H9 (cell line): Measurements from ENCODE around the gene DCAF4. TPM values are rescaled to one million over a fixed set of nuclear protein-coding genes. Genes with fewer than 3 reads are reported as not detected.

Source experiments
- DNase-seq: peaks from one replicate; pipeline ENCODE4 v3.0.0-alpha.2; 2017
- H2AFZ ChIP-seq: one replicate; pipeline ENCODE4 v1.6.1; 2013; ENCODE audit warnings: mild to moderate bottlenecking, low read length, control low read depth, moderate library complexity
- H2AK5ac ChIP-seq: 2 replicates; pipeline ENCODE4 v1.6.1; 2013; ENCODE audit warnings: low read length, control low read depth, mixed read lengths; ENCODE audit not compliant: insufficient read length
- H2BK120ac ChIP-seq: one replicate; pipeline ENCODE4 v1.6.1; 2013; ENCODE audit warnings: low read depth, mild to moderate bottlenecking, low read length, control low read depth, inconsistent platforms; ENCODE audit not compliant: poor library complexity, severe bottlenecking
- H2BK12ac ChIP-seq: 2 replicates; pipeline ENCODE4 v1.6.1; 2013; ENCODE audit warnings: low read length, control low read depth, mixed read lengths, low read depth; ENCODE audit not compliant: insufficient read length
- H2BK15ac ChIP-seq: 2 replicates; pipeline ENCODE4 v1.6.1; 2013; ENCODE audit warnings: low read depth, low read length, control low read depth
- H2BK20ac ChIP-seq: one replicate; pipeline ENCODE4 v1.6.1; 2013; ENCODE audit warnings: low read depth, mild to moderate bottlenecking, low read length, control low read depth, inconsistent platforms; ENCODE audit not compliant: poor library complexity, severe bottlenecking
- H2BK5ac ChIP-seq: 2 replicates; pipeline ENCODE4 v1.6.1; 2013; ENCODE audit warnings: low read length, control low read depth, mixed read lengths; ENCODE audit not compliant: insufficient read length
- H3K14ac ChIP-seq: 2 replicates; pipeline ENCODE4 v1.6.1; 2013; ENCODE audit warnings: low read length, control low read depth; ENCODE audit not compliant: insufficient read depth
- H3K18ac ChIP-seq: 2 replicates; pipeline ENCODE4 v1.6.1; 2013; ENCODE audit warnings: low read depth, mild to moderate bottlenecking, mixed read lengths, low read length, control low read depth; ENCODE audit not compliant: insufficient read length
- H3K23ac ChIP-seq: 2 replicates; pipeline ENCODE4 v1.6.1; 2013; ENCODE audit warnings: low read length, control low read depth, mixed read lengths, low read depth; ENCODE audit not compliant: insufficient read length
- H3K23me2 ChIP-seq: 2 replicates; pipeline ENCODE4 v1.6.1; 2013; ENCODE audit warnings: low read depth, mild to moderate bottlenecking, mixed read lengths, low read length, control low read depth; ENCODE audit not compliant: insufficient read length, poor library complexity, severe bottlenecking
- H3K27ac ChIP-seq: 2 replicates; pipeline ENCODE4 v1.5.1; 2013; ENCODE audit warnings: low read length, control low read depth, mixed read lengths, low read depth; ENCODE audit not compliant: insufficient read length
- H3K27me3 ChIP-seq: 2 replicates; pipeline ENCODE4 v1.6.1; 2013; ENCODE audit warnings: low read length, control low read depth, inconsistent platforms; ENCODE audit not compliant: insufficient read depth
- H3K4ac ChIP-seq: 2 replicates; pipeline ENCODE4 v1.6.1; 2013; ENCODE audit warnings: low read depth, mild to moderate bottlenecking, control low read depth, inconsistent platforms, low read length, moderate library complexity
- H3K4me1 ChIP-seq: 2 replicates; pipeline ENCODE4 v1.6.1; 2013; ENCODE audit warnings: low read length, control low read depth, inconsistent platforms; ENCODE audit not compliant: insufficient read depth
- H3K4me2 ChIP-seq: 2 replicates; pipeline ENCODE4 v1.6.1; 2013; ENCODE audit warnings: low read length, control low read depth, mixed read lengths; ENCODE audit not compliant: insufficient read length, insufficient read depth
- H3K56ac ChIP-seq: 2 replicates; pipeline ENCODE4 v1.6.1; 2013; ENCODE audit warnings: low read depth, mild to moderate bottlenecking, mixed read lengths, low read length, control low read depth; ENCODE audit not compliant: insufficient read length
- H3K79me1 ChIP-seq: 2 replicates; pipeline ENCODE4 v1.6.1; 2013; ENCODE audit warnings: low read depth, mild to moderate bottlenecking, moderate library complexity, low read length, control low read depth, inconsistent platforms; ENCODE audit not compliant: insufficient read depth, poor library complexity, severe bottlenecking
- H3K79me2 ChIP-seq: 2 replicates; pipeline ENCODE4 v1.6.1; 2013; ENCODE audit warnings: low read length, control low read depth, inconsistent platforms; ENCODE audit not compliant: insufficient read depth
- H3K9ac ChIP-seq: 2 replicates; pipeline ENCODE4 v1.6.1; 2013; ENCODE audit warnings: low read length, control low read depth, mixed read lengths; ENCODE audit not compliant: insufficient read length; ENCODE audit errors: extremely low read depth
- H3K9me3 ChIP-seq: one replicate; pipeline ENCODE4 v1.6.1; 2013; ENCODE audit warnings: low read depth, low read length, inconsistent platforms; ENCODE audit not compliant: control insufficient read depth
- H3T11ph ChIP-seq: one replicate; pipeline ENCODE4 v1.6.1; 2013; ENCODE audit warnings: mild to moderate bottlenecking, low read length, control low read depth, inconsistent platforms
- H4K20me1 ChIP-seq: one replicate; pipeline ENCODE4 v1.6.1; 2013; ENCODE audit not compliant: control insufficient read depth, insufficient read length, insufficient read depth
- H4K5ac ChIP-seq: 2 replicates; pipeline ENCODE4 v1.6.1; 2013; ENCODE audit warnings: low read depth, mild to moderate bottlenecking, mixed read lengths, low read length, control low read depth; ENCODE audit not compliant: insufficient read length
- H4K8ac ChIP-seq: replicated peaks from 2 replicates; pipeline ENCODE4 v1.6.1; 2013; ENCODE audit warnings: low read length, control low read depth, mixed read lengths, low read depth; ENCODE audit not compliant: insufficient read length
- H4K91ac ChIP-seq: 2 replicates; pipeline ENCODE4 v1.6.1; 2013; ENCODE audit warnings: low read depth, mild to moderate bottlenecking, moderate library complexity, mixed read lengths, low read length, control low read depth; ENCODE audit not compliant: insufficient read length
- H3K27ac Mint-ChIP-seq, 3 experiments: 2 replicates in 2 of 3; 3 replicates in 1 of 3; pipeline ENCODE4 v1.8.0; 2020 to 2021; ENCODE audit warnings: mixed read lengths in 3 of 3, mild to moderate bottlenecking in 1 of 3, moderate library complexity in 1 of 3
- H3K27me3 Mint-ChIP-seq: 2 replicates; pipeline ENCODE4 v1.8.0; 2021; ENCODE audit warnings: low read depth, mild to moderate bottlenecking, moderate library complexity, mixed read lengths
- H3K36me3 Mint-ChIP-seq, 3 experiments: 2 replicates in 2 of 3; 3 replicates in 1 of 3; pipeline ENCODE4 v1.8.0; 2020 to 2021; ENCODE audit warnings: low read depth in 3 of 3, mixed read lengths in 3 of 3; ENCODE audit not compliant: insufficient read depth in 1 of 3
- H3K4me1 Mint-ChIP-seq, 2 experiments: 2 replicates each; pipeline ENCODE4 v1.8.0; 2020; ENCODE audit warnings: mixed read lengths in 2 of 2
- H3K4me3 Mint-ChIP-seq, 2 experiments: 2 replicates in 1 of 2; 3 replicates in 1 of 2; pipeline ENCODE4 v1.8.0; 2020 to 2021; ENCODE audit warnings: mild to moderate bottlenecking in 2 of 2, mixed read lengths in 2 of 2, moderate library complexity in 1 of 2
- H3K9me3 Mint-ChIP-seq, 2 experiments: 2 replicates in 1 of 2; 3 replicates in 1 of 2; pipeline ENCODE4 v1.8.0; 2020; ENCODE audit warnings: mild to moderate bottlenecking in 2 of 2, mixed read lengths in 2 of 2, moderate library complexity in 1 of 2
- CTCF ChIP-seq: fragments of 200-600 bp; sonication (generic); conservative IDR thresholded peaks from 3 replicates; pipeline ENCODE4 v1.8.0; 2021; ENCODE audit warnings: antibody characterized with exemption, mild to moderate bottlenecking
- WGBS: extraction: QIAGEN DNeasy Blood & Tissue Kit; methylation state at CpG from one replicate; pipeline ENCODE4 v1.1.7; 2013; ENCODE audit warnings: missing lambda C conversion rate, low lambda C conversion rate, mixed read lengths; ENCODE audit not compliant: insufficient read length; ENCODE audit errors: extremely low coverage; 5-methylcytosine and 5-hydroxymethylcytosine counted together
- total RNA-seq: library from RNA; stranded (reverse); gene quantifications from 2 replicates; pipeline ENCODE4 v1.2.1, GENCODE V29; 2021

The DCAF4 gene
- total RNA-seq, 1 experiment from 2014 or later = 32.0 TPM

- Mint-ChIP-seq H3K27me3 (peaks cover 33% of the 10 kb centered on the region), H3K9me3 (peaks cover under 1 to 2% of the 10 kb centered on the region in 2 experiments; a peak in 2 of 5 replicates), H3K36me3 (no peaks in the 10 kb centered on the region; a peak in 1 of 7 replicates), H3K27ac (no peak overlapping the region; a peak in 1 of 7 replicates), H3K4me3 (no peak overlapping the region), H3K4me1 (peaks cover 32 to 43% of the 10 kb centered on the region in 2 experiments)
- H2BK20ac ChIP-seq = no peak overlapping the region
- no peak overlapping the region for H4K8ac ChIP-seq
- H4K5ac ChIP-seq = no peak overlapping the region
- no peaks in the 10 kb centered on the region for H3K79me1 ChIP-seq
- H3K27me3 ChIP-seq = no peaks in the 10 kb centered on the region
- H3K14ac ChIP-seq = no peak overlapping the region
- H2AK5ac ChIP-seq = no peak overlapping the region
- no peak overlapping the region for H2BK15ac ChIP-seq
- H4K91ac ChIP-seq = no peak overlapping the region
- peaks cover 6% of the 10 kb centered on the region; the same call in 1 of the 2 replicates for H3K4me1 ChIP-seq
- H2BK120ac ChIP-seq = no peak overlapping the region
- no peak for TF ChIP-seq CTCF
- no peak overlapping the region for H3K9ac ChIP-seq
- no peaks in the 10 kb centered on the region for H3K79me2 ChIP-seq
- H3K27ac ChIP-seq = no peak overlapping the region
- H3K4ac ChIP-seq = no peak overlapping the region
- H3T11ph ChIP-seq = no peak overlapping the region
- no peak for DNase-seq
- WGBS = no CpG with 5 or more reads among the region's 2 CpGs
- H3K9me3 ChIP-seq = no peaks in the 10 kb centered on the region
- no peak overlapping the region for H2BK12ac ChIP-seq
- H3K18ac ChIP-seq = no peak overlapping the region
- H3K23ac ChIP-seq = no peak overlapping the region
- no peaks in the 10 kb centered on the region for H3K23me2 ChIP-seq
- no peaks in the 10 kb centered on the region for H4K20me1 ChIP-seq
- no peak overlapping the region for H2BK5ac ChIP-seq
- no peak overlapping the region for H3K4me2 ChIP-seq
- no peak overlapping the region for H3K56ac ChIP-seq
- H2AFZ ChIP-seq = no peak overlapping the region
Measured at GRCh38 chr14:72880820-72881219, 45.4 kb upstream of the DCAF4 start.
